NCI-H1694 treated with DMSO at 0.1 percent for 48 hours (cell line): ENCODE data around the gene ERN2.
"Not testable (repeated sequence)": the region's sequence is repeated elsewhere in the genome, so short reads cannot be mapped to it uniquely, and the experiment has no call there.

Experiments used
- DNase-seq: peaks from one replicate; lab custom pipeline; 2025; lab: John Stamatoyannopoulos, UW

ERN2 gene

DNA sequence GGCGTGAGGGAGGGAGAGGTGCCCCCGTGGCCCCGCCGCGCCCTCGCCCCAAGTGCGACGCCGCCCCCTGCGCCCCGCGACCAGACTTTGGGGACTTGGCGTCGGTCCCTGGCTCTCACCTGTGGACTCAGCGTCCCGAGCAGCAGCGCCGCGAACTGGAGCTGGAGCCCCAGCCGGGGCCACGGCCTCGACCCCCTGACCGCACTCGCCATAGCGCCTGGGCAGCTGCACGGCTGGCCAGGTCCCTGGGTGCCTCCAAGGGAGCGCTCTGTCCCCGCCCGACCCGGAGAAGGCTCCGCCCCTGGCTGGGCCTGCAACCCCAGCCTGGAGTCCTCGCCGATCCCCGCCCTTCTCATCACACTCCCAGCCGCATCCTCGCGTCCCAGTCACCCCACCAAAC lies at the start of gene ERN2:
ERN2 (minus strand) TSS at position 247 of the 400 bp plus-strand sequence; CDS start at position 212, 35 bp downstream.
- no peak for DNase-seq

DNA sequence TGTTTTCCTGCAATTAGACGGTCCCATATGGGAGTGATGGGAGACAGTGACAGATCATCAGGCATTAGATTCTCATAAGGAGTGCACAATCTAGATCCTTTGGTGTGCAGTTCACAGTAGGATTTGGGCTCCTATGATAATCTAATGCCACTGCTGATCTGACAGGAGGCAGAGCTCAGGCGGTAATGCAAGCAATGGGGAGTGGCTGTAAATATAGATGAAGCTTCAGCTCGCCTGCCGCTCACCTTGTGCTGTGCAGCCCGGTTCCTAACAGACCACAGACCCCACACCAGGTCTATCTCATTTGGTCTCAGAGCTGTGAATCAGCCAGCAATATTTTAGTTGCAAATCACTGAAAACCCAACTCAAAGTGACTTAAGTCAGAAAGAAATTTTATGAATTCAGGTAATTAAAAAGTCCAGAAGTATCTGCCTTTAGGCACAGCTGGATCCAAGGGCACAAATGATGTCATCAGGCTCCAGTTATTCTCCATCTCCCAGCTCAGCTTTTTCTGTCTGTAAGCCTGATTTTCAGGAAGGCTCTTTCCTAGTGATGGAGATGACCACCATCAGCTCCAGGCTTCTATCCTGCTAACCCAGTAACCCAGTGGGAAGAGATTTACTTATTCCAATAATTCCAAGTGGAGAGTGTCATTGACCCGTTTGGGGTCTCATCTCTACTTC lies 45.1 kb upstream of the ERN2 start:
- no peak for DNase-seq

DNA sequence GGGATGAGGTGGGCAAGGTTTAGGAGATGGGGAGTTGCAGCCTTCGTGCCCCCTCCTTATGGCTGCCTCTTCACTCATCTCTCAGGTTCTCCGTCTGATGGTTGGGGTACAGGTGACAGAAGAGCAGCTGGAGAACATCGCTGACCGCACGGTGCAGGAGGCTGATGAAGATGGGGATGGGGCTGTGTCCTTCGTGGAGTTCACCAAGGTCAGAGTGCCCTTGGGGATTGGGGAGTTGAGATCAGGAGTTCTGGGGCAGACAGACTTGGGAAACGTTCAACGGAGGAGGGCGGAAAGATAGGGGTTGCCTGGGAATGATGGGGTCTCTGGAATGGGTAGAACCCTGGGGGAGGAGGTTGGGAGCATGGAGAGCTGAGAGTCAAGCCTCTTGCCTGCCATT lies 44.1 kb upstream of the ERN2 start:
- no peak for DNase-seq

DNA sequence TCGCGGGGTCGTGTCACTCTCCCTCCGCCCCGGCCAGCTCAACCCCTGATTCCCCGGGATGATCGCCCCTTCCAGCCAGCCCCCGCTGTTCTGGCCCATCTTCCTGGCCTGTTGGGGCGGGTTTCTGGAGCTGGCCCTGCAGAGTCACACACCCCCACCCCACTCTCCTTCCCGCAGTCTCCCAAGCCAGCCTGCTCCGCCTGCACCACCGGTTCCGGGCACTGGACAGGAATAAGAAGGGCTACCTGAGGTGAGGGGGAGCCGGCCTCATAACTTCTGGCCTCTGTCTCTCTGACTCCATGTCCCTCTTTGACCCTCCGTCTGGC lies 42.4 kb upstream of the ERN2 start:
- DNase-seq: no peak

DNA sequence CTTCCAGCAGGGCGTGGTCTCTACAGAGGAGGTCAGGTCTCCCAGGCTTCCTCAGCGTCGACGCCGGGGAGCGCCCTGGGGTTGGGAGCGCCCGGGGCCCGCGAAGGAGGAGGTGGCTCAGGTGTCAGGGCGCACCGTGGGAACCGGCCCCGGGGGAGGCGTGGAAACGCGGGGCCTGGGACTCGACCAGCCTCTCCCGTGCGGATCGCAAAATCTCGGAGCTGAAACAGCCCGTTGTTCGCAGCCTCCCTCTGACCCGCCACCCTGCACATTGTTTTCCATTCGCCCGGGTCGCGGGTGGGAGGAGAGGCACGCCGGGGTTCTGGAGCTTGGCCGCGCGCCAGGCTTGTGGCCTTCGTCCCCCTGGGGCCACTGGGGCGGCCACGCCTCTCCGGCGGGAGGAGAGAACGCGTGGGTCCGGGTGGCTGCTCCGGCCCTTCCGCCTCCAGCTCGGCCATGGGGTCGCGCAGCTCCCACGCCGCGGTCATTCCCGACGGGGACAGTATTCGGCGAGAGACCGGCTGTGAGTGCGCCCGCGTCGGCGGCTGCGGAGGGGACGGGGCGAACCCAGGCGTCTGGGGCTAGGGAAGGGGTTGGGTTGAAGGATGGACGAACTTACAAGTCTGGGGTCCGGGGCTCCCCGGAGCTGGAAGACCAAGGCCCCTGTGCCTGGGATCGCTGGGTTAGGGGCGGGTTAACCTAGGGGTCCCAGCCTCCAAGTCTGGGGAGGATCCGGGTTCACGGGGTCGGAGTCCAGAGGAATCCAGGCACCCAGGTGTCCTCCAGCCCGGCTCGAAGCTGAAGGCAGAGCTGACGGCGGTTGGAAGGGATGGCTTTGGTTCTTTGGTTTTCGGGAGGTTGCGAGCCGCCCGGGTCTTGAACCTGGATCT lies 41.8 kb upstream of the ERN2 start, which contains the start of gene CHP2:
CHP2 (plus strand) TSS at position 433 of the 890 bp plus-strand sequence; CDS start at position 457, 24 bp downstream.
- DNase-seq: no peak

DNA sequence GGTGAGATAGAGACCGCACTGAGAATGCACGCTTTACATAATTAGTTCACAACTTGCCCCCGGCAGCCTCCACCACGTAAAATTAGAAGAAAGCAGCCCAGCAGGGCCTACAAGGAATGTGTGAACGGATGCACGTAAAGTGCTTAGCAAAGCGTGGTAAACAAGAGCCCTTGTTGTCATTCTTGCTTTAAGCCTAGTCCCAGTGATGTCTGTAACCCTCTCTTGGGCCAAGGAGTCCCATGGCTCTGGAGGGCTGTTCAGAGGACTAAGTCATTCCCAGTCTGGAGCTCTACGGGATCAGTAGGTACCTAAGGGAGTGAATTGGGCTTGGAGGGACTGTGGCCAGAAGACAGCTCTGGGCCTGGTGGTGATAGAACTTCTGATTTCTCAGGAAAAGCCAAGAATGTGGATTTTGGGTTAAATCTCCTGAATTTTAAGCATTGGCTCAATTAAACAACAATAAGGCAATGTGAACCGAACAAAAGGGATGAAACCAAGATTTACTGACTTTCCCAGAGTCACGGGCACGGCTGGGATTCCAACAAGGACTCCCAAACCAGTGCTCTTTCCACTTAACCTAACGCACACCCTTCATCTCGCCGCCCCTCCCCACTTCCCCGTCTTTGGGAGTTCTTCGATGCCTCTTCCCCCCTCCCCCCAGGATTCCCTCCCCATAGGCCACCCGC lies 41.0 kb upstream of the ERN2 start:
- no peak for DNase-seq

DNA sequence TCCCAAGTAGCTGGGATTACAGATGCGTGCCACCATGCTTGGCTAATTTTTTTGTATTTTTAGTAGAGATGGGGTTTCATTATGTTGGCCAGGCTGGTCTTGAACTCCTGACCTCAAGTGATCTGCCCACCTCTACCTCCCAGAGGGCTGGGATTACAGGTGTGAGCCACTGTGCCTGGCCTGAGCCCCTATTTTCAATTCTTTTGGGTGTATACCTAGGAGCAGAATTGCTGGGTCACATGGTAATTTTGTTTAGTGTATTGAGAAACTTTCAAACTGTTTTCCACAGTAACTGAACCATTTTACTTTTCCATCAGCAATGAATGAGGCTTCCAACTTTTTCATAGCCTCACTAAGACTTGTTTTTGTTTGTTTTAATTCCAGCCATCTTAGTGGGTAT lies 38.0 kb upstream of the ERN2 start:
- DNase-seq: not testable (repeated sequence)

DNA sequence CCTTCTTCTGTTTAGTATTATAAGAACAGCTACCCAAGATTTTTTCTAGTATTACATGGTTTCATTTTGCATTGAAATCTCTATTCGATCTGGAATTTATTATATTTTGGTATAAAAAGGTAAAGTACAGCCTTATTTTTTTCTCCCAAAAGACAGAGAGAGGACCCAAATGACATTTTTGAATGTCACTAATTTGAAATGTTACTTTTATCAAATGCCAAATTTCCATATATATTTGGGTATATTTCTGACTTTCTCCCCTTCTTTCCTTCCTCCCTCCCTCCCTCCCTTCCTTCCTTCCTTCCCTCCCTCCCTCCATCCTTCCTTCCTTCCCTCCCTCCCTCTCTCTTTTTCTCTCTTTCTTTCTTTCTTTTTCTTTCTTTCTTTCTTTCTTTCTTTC lies 35.6 kb upstream of the ERN2 start:
- DNase-seq: no peak

DNA sequence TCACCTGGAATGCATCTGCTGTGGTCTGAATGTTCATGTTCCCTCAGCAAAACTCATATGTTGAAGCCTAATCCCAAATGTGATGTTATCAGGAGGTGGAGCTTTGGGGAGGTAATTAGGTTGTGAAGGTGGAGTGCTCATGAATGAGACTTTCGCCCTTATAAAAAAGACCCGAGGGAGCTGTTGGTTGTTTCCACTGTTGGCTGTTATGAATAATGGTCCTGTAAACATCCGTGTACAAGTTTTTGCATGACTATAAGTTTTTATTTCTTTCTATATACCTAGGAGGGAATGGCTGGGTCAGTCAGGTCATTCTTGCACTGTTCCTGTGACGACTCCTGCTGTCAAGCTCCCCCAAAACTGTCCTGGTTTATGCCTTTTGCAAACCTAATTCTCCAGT lies 32.2 kb upstream of the ERN2 start:
- no peak for DNase-seq

DNA sequence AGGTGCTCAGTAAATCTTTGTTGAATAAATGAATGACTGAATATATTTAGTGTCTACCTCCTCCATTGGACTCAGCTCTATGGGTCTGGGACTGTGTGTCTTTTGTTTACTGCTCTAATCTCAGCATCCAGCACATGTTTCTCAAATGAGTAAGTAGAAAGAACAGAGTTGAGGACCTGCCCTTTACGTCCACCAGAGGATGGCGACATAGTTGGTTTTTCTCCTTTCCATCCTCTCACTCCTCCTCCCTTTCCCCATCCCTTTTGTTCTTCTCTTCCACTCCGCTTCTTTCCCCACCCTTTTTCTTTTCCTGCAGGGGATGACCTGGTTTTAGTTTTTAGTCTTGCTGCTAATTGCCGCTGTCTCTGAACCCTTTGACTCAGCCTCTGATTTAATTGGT lies 29.7 kb upstream of the ERN2 start:
- no peak for DNase-seq

DNA sequence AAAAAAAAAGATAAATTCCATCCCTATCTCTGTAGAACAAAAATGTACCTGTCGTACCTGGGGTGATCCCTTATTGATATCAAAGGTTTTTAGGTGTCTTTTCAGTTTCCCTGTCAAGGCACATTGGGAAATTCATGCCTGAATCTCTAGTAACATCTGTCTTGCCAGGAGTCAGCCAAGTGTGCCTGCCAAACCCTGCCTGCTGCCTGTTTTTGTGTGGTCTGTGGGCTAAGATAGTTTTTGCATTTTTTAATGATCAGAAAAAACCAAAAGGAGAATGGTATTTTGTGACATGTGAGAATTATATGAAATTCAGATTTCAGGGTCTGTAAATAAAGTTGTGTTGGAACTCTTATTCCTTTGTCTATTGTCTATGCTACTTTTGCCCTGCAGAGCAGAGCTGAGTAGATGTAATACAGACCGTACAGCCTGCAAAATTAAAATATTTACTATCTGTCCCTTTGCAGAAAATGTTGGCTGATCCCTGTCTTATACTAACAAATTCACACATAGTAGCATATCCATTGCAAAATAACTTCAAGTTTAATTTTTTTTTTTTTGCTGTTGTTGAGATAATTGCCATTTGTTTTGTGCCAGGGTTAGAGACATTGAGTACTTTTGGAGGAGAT lies 28.8 kb upstream of the ERN2 start:
- no peak for DNase-seq

DNA sequence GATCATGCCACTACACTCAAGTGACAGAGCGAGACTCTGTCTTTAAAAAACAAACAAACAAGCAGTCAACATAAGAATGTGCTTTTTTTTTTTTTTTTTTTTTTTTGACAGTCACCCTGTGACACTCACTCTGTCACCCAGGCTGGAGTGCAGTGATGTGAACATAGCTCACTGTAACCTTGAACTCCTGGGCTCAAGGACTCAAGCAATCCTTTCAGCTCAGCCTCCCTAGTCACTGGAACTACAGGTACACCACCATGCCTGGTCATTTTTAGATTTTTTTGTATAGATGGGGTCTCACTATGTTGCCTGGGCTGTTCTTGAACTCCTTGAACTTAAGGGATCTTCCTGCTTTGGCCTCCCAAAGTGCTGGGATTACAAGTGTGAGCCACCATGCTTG lies 26.5 kb upstream of the ERN2 start:
- no peak for DNase-seq

DNA sequence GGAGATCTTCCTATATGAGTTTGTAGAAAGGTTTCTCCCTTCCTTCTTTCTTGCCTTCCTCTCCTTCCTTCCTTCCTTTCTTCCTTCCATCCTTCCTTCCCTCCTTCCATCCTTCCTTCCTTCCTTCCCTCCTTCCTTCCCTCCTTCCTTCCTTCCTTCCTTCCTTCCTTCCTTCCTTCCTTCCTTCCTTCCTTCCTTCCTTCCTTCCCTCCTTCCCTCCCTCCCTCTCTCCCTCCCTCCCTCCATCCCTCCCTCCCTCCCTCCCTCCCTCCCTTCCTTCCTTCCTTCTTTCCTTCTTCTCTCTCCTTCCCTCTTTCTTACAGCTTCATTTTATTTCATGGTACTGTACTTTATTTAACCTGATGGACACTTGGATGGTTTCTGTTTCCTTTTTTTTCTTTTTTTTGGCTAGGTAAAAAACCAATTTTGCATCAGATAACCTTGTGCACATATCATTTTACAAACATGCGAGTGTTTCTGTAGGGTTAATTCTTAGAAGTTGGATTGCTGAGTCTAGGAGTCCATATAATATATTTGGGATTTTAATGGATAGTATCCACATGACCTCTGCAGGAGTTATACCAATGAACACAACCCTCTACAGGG lies 24.5 kb upstream of the ERN2 start:
- DNase-seq: not testable (repeated sequence)

DNA sequence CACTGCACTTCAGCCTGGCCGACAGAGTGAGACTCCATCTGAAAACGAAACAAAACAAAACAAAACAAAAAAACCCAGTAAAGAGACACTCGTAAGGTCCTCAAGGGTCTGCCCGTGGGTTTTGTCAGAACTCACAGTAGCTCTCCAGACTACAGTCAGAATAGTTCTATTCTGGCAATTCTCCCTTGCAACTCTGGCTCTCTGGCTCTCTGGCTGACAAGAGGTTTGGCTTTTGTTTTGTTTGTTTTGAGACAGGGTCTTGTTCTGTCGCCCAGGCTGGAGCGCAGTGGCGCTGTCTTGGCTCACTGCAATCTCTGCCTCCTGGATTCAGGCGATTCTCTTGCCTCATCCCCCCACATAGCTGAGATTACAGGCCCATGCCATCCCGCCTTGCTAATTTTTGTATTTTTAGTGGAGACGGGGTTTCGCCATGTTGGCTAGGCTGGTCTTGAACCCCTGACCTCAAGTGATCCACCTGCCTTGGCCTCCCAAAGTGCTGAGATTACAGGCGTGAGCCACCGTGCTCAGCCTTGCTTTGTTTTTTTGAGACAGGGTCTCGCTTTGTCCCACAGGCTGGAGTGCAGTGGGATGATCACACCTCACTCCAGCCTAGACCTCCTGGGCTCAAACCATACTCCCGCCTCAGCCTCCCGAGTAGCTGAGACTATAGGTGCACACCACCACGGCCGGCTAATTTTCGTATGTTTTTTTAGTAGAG lies 21.3 kb upstream of the ERN2 start:
- DNase-seq: no peak

DNA sequence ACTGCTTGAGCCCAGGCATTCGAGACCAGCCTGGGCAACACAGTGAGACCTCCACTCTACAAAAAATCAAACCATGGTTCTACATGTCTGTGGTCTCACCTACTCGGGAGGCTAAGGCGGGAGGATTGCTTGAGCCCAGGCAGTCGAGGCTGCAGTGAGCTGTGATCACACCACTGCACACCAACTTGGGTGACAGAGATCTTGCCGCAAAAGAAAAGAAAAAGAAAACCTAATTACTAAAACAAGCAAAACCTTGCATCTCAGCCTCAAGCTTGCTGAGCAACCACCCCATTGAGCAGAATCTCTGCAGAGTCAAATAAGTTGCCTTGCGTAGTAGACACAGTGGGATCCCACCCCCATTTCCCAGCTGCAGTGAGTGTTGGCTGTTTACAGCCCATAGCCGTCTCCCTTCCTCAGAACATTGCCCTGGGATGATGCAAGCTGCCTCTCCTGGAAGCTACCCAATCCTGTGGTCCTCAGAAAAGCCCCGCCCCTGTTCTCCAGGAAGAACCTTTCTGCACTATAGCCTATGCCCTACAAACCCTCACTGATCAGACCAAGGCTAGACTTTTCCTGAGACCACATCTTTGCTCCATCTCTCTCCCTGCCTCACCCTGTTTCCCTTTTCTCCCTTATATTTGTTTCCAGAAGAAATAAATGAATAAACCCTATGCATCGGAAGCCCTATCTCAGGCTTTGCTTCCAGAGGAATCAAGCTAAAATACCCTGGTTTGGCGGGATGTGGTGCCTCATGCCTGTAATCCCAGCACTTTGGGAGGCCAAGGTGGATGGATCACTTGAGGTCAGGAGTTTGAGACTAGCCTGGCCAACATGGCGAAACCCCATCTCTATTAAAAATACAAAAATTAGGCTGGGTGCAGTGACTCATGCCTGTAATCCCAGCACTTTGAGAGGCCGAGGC lies 16.7 kb upstream of the ERN2 start:
- no peak for DNase-seq

DNA sequence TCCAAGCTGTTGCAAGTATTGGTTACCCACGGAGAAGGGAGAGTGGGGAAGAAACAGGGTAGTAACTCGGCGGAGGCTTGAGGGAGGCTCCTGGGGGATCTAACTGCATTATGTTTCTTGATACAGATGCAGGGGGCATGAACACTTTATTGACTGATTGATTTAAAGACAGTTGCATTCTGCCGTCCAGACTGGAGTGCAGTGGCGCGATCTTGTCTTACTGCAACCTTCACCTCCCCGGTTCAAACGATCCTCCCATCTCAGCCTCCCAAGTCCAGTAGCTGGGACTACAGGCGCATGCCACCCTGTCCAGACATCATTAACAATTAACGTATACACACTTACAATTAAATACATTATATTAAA lies 15.1 kb upstream of the ERN2 start:
- no peak for DNase-seq

DNA sequence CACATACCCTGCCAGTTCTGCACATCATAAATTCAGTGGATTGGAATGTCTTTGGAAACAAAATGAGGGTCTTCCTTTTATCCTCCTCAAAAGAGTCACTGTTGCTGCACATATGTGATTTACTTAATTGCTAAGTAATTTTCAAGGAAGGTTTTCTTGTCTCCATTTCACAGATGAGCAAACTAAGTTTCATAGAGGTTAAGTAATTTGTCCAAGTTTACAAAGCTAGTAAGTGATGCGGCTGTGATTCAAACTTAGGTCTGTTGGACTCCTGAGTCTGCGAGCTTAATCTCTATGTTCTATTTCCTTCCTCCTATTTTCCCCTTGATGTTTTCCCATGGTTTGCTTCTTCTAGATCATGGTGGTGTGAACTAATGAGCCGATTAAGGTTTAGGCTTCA lies 13.7 kb upstream of the ERN2 start:
- no peak for DNase-seq

DNA sequence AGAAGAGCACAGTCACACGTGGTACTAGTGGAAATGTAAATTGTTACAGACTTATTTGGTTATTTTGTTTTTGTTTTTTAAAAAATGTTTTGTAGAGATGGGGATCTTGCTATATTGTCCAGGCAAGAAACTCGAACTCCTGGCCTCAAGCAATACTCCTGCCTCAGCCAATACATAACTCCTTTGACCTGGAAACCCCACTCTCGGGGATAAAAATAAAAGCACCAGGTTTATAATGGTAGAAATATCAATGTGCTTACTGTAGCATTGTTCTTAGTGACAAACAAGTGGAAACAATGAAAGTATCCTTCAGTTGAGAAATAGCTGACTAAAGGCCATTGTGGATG lies 11.7 kb upstream of the ERN2 start:
- DNase-seq: no peak

DNA sequence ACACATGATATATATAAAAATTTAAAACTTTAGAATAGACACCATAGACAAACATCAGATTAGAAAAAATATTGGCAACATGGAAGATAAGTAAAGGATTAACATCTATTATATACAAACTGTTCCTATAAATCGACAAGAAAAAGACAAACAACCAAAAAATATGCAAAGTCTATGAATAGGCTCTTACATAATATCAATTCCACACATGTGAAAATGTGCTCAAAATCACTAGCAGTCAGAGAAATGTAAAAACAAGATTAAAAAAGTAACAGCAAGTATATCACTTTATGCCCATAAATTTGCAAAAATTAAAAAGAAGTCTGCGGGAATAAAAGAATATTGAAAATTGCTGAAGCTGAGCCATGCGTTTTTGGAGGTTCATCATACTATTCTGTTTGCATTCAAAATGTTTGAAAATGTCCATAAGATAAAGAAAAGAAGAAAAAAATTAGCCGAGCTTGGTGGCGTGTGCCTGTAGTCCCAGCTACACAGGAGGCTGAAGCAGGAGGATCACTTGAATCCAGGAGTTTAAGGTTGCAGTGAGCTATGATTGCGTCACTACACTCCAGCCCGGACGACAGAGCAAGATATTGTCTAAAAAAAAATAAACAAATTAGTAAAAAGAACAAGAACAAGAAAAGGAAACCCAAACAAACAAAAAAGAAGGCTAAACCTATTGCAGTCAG lies 11.2 kb upstream of the ERN2 start:
- DNase-seq: no peak
